Uterus (tissue), 4 donors: ENCODE data around the gene PRKCE. TPM values are rescaled to one million over a fixed set of nuclear protein-coding genes. Genes with fewer than 3 reads are reported as not detected.
A peak's percentile ranks its signal among the peaks of the same experiment; 100 is the strongest.

Experiments
- DNase-seq, 2 donors: peaks; one replicate each; pipeline ENCODE4 v3.0.0-alpha.2; 2019 to 2020
- H3K27ac ChIP-seq, 2 donors: fragments of 200-600 bp; sonication (generic); 1 replicate in 1 of 2; 2 replicates in 1 of 2; pipeline ENCODE4 v1.5.1; 2016 to 2018
- H3K27me3 ChIP-seq, 2 donors: fragments of 200-600 bp; sonication (generic); one replicate each; pipeline ENCODE4 v1.5.1; 2018 to 2019; ENCODE audit warnings: control low read depth in 1 of 2
- H3K36me3 ChIP-seq, 2 donors: fragments of 200-600 bp; sonication (generic); one replicate each; pipeline ENCODE4 v1.5.1; 2019; ENCODE audit warnings: control low read depth in 1 of 2
- H3K4me1 ChIP-seq, 2 donors: fragments of 200-600 bp; sonication (generic); one replicate each; pipeline ENCODE4 v1.5.1; 2018 to 2019; ENCODE audit warnings: control low read depth in 1 of 2
- H3K4me3 ChIP-seq, 2 donors: fragments of 200-600 bp; sonication (generic); 1 replicate in 1 of 2; 2 replicates in 1 of 2; pipeline ENCODE4 v1.5.1; 2018 to 2019; ENCODE audit warnings: mild to moderate bottlenecking in 1 of 2
- H3K9me3 ChIP-seq, 2 donors: fragments of 200-600 bp; sonication (generic); one replicate each; pipeline ENCODE4 v1.5.1; 2019; ENCODE audit warnings: control low read depth in 1 of 2
- CTCF ChIP-seq, 4 experiments: fragments of 200-600 bp in 2 of 4; fragments of 450-650 bp in 2 of 4; sonication (generic) in 2 of 4; IDR thresholded peaks; one replicate each; pipeline ENCODE4 v1.5.1; 2016 to 2019; ENCODE audit warnings: antibody characterized with exemption in 4 of 4, mild to moderate bottlenecking in 2 of 4, moderate library complexity in 1 of 4
- POLR2A ChIP-seq, 2 donors: fragments of 450-650 bp; IDR thresholded peaks; one replicate each; pipeline ENCODE4 v1.6.1; 2016; ENCODE audit warnings: antibody characterized with exemption in 2 of 2, mild to moderate bottlenecking in 1 of 2, moderate library complexity in 1 of 2
- intact Hi-C: fragments of 100-400 bp; cut with DNase I; formaldehyde crosslinking; loops from one replicate; pipeline ENCODE4 v1.15.1; 2023; ENCODE audit warnings: low total_unique reads
- total RNA-seq, 4 donors: library from RNA; depleted of rRNA in 3 of 4; stranded (reverse); fragments of >200 nt in 3 of 4; gene quantifications; one replicate each; pipeline versions ENCODE4 v1.1.0 to v1.2.4, GENCODE V29; 2014 to 2023
- donor health status: DM: yes; HTN: yes; CAD: no.

The PRKCE gene
- total RNA-seq, 4 donors from 2014 or later: 3.8 to 47.6 (median 14.2) TPM

DNA sequence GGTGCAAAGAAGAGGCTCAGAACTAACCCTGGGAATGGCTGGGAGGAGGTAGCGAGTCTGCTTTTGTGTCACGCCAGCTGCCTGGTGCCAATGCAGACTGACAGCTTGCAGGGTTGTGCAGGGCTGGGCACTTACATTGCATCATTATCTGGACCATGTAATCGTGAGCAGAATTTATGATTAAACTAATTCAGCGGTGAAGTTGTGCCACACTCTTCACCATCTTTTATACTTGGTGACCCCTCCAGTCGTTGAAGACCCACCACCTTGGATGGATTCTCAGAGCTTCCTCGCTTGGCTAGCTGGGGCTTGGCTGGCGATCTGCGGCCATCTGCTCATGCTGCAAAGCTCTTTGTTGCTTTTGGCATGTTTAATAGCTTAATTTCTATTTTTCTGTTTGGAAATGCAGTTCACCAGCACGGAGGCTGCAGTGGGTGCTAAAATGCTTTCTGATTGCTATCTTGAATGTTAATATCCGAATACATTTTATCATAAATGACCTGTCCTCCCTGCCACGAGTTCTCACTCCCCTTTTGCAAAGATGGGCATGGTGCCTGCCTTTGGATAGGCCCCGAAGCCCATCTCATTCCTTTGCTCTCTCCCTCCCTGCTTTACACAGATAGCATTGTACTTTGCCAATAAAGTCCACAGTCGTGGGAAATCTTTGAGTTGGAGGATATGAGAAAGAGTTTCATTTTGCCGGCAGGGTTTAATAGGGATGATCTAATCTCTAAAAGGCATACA, 188.2 kb downstream of the PRKCE start:
- TF ChIP-seq CTCF (IDR thresholded peaks at IDR 0.05) (no peak), POLR2A (IDR thresholded peaks at IDR 0.05) (no peak)
- intact Hi-C loops: no loop called here
- no peaks in the 10 kb centered on the region for H3K27me3 ChIP-seq
- H3K4me1 ChIP-seq: no peaks in the 10 kb centered on the region
- H3K9me3 ChIP-seq: no peaks in the 10 kb centered on the region
- DNase-seq: peak in 1 of 2 donors; percentile 30
- peak overlapping the region in 1 of 2 donors; percentile 15 for H3K4me3 ChIP-seq
- H3K36me3 ChIP-seq: no peaks in the 10 kb centered on the region
- peak overlapping the region; percentile 13 to 15 for H3K27ac ChIP-seq

- intact Hi-C loops: no loop called here
- H3K4me1 ChIP-seq: no peaks in the 10 kb centered on the region
- no peak for DNase-seq
- TF ChIP-seq CTCF (IDR thresholded peaks at IDR 0.05) (no peak), POLR2A (IDR thresholded peaks at IDR 0.05) (no peak)
- no peaks in the 10 kb centered on the region for H3K36me3 ChIP-seq
- no peaks in the 10 kb centered on the region for H3K9me3 ChIP-seq
- H3K27me3 ChIP-seq: no peaks in the 10 kb centered on the region
- H3K27ac ChIP-seq: peak overlapping the region in 1 of 2 donors; percentile 13
- no peak overlapping the region for H3K4me3 ChIP-seq
Observed at GRCh38 chr2:45840481-45840880, 189.0 kb downstream of the PRKCE start.

DNA sequence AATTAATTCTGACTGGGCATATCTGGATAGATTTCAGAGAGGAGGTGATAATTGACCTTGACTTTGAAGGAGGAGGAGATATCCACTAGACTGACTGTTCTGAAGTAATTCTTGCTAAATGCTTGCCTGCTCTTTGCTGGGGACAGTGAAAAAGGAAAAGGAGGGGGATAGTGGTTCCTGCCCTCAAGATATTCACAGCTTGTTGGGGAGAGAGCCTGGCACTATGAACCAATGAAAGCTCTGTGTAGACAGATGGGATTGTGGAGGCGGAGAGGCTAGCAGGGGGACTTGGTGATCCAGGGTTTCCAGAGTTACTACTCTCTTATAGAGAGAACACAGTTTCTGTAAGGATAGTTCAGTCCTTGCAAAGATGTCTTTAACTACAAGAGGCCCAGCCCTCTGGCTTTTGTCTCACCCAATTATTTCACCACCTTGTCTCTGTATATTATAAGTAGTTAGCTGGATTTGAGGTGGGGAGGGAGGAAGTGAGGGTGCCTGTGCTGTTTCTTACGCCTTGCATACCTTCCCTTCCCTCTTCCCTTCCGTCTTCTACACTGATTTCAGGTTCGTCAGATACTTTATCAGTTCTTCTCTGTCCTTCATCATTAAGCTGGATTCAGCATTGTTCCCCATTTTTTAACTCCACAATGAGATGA, 190.4 kb downstream of the PRKCE start:
- no peaks in the 10 kb centered on the region for H3K36me3 ChIP-seq
- no peak overlapping the region for H3K27ac ChIP-seq
- H3K9me3 ChIP-seq: no peaks in the 10 kb centered on the region
- intact Hi-C loops: no loop called here
- H3K27me3 ChIP-seq: no peaks in the 10 kb centered on the region
- no peak for DNase-seq
- H3K4me3 ChIP-seq: no peak overlapping the region
- H3K4me1 ChIP-seq: no peaks in the 10 kb centered on the region
- TF ChIP-seq POLR2A (IDR thresholded peaks at IDR 0.05) (no peak), CTCF (IDR thresholded peaks at IDR 0.05) (no peak)

DNA sequence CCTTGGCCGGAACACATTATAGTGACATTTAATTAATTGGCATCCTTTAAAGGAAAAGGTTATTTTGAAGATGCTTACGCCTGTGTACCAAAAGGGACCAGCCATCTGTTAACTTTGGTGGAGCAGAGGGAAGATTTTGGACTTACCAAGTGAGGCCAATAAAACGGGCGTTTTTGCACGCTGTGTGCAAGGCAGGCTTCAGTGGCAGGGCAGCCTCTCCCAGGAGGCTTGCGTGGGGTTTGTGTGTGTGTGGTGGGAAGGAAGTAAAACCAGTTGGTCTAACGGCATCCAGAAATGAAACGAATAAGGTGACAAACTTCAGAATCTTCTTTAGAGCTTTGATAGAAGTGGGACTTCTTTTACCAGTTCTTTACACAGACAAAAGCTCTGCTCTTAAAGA, 191.7 kb downstream of the PRKCE start:
- DNase-seq: no peak
- Histone ChIP-seq H3K36me3 (no peaks in the 10 kb centered on the region), H3K27me3 (no peaks in the 10 kb centered on the region), H3K4me1 (no peaks in the 10 kb centered on the region), H3K9me3 (no peaks in the 10 kb centered on the region), H3K27ac (no peak overlapping the region), H3K4me3 (no peak overlapping the region)
- intact Hi-C loops: no loop called here
- TF ChIP-seq CTCF (IDR thresholded peaks at IDR 0.05) (no peak), POLR2A (IDR thresholded peaks at IDR 0.05) (no peak)

DNA sequence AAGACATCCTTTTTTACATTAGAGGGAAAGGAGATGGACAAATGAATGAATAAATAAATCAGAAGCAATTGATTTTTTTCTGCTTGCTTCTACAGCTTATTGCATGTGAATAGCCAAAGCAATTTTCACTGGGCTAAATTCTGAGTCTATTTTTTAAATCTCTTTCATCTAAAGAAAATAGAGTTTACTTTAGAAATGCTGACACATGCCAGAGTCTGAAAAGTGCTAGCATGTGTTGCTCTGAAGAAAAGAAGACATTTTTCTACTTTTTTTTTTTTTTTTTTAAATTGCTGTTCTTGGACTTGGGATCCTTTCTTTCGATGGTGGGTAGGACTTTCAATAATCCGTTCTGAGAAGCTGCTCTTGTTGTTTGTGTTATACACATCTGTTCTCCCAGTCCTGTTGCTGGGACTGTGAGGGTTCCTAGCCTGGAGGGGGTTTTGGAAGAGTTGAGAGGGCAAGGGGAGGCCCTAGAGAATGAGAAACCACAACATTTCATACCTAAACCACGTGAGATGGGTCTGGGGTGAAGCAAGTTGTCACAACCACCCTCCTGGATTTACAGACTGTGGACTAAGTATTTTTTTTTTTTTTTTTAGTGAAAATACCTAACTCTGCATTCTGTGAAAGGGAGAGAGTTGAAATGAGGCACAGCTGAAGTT, 193.5 kb downstream of the PRKCE start:
- intact Hi-C loops: no loop called here
- DNase-seq: no peak
- Histone ChIP-seq H3K4me1 (no peaks in the 10 kb centered on the region), H3K9me3 (no peaks in the 10 kb centered on the region), H3K27ac (no peak overlapping the region), H3K27me3 (no peaks in the 10 kb centered on the region), H3K4me3 (no peak overlapping the region), H3K36me3 (no peaks in the 10 kb centered on the region)
- TF ChIP-seq CTCF (IDR thresholded peaks at IDR 0.05): no peak
- TF ChIP-seq POLR2A (IDR thresholded peaks at IDR 0.05): no peak
